Liver (tissue), 3 donors: Measurements from ENCODE around the gene GPS2.

Source experiments
- EGR1 ChIP-seq, 2 donors: IDR thresholded peaks; 2 replicates each; pipeline ENCODE4 v1.6.1; 2016 to 2018; ENCODE audit warnings: antibody characterized with exemption in 2 of 2, low read depth in 2 of 2
- GABPA ChIP-seq, 2 donors: IDR thresholded peaks in 1 of 2; conservative IDR thresholded peaks in 1 of 2; 2 replicates each; pipeline ENCODE4 v1.6.1; 2016; ENCODE audit warnings: antibody characterized with exemption in 2 of 2, mild to moderate bottlenecking in 1 of 2, moderate library complexity in 1 of 2
- JUND ChIP-seq, 2 donors: IDR thresholded peaks; 2 replicates each; pipeline ENCODE4 v1.6.1; 2016; ENCODE audit warnings: antibody characterized with exemption in 2 of 2
- NR2F2 ChIP-seq: IDR thresholded peaks from 2 replicates; pipeline ENCODE4 v1.6.1; 2016; ENCODE audit warnings: antibody characterized with exemption
- RAD21 ChIP-seq, 2 donors: IDR thresholded peaks; 2 replicates each; pipeline ENCODE4 v1.6.1; 2016; ENCODE audit warnings: antibody characterized with exemption in 2 of 2, mild to moderate bottlenecking in 2 of 2
- RXRA ChIP-seq, 2 donors: IDR thresholded peaks; 2 replicates each; pipeline ENCODE4 v1.6.1; 2017 to 2018; ENCODE audit warnings: antibody characterized with exemption in 2 of 2, mild to moderate bottlenecking in 1 of 2
- TF ChIP-seq, protein P1 (sequence below): fragments of 150-350 bp; IDR thresholded peaks from 2 replicates; pipeline ENCODE4 v1.5.1; 2017; ENCODE audit warnings: improper control_type of control experiment, low read depth, low read length; ENCODE audit not compliant: missing input control
- TF ChIP-seq, protein P2 (sequence below): IDR thresholded peaks from 2 replicates; pipeline ENCODE4 v1.6.1; 2016; ENCODE audit warnings: antibody characterized with exemption
- TF ChIP-seq, protein P3 (sequence below): IDR thresholded peaks from 2 replicates; pipeline ENCODE4 v1.6.1; 2016; ENCODE audit warnings: antibody characterized with exemption
- donor health status: healthy.
- donor health status: healthy.

DNA sequence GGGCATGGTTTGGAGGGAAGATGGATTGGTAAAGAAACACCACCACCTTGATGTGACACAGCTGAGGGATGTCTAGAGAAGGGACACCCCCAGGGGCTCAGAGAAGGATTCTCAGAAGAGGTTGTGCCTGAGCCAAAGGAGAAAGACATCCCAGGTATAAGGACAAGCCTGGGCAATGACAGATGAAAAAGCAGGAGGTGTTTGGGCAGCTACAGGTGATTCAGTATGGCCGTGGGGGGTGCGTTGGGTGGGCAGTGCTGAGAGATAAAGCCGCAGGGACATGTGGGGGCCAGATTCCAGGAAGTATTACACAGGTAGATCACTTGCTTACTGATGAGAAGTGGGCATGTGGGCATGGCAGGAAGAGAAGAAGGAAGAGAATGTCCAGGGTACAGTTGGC, 46.7 kb upstream of the GPS2 start:
- TF ChIP-seq, protein P1, sequence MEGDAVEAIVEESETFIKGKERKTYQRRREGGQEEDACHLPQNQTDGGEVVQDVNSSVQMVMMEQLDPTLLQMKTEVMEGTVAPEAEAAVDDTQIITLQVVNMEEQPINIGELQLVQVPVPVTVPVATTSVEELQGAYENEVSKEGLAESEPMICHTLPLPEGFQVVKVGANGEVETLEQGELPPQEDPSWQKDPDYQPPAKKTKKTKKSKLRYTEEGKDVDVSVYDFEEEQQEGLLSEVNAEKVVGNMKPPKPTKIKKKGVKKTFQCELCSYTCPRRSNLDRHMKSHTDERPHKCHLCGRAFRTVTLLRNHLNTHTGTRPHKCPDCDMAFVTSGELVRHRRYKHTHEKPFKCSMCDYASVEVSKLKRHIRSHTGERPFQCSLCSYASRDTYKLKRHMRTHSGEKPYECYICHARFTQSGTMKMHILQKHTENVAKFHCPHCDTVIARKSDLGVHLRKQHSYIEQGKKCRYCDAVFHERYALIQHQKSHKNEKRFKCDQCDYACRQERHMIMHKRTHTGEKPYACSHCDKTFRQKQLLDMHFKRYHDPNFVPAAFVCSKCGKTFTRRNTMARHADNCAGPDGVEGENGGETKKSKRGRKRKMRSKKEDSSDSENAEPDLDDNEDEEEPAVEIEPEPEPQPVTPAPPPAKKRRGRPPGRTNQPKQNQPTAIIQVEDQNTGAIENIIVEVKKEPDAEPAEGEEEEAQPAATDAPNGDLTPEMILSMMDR: no peak
- TF ChIP-seq RXRA (IDR thresholded peaks at IDR 0.05) (no peak), EGR1 (IDR thresholded peaks at IDR 0.05; ENCODE audit: low read depth in 2 of 2) (no peak), JUND (IDR thresholded peaks at IDR 0.05) (no peak), NR2F2 (no peak), GABPA (IDR thresholded peaks at IDR 0.05 in 1 of 2, conservative IDR thresholded peaks at IDR 0.05 in 1 of 2) (no peak), RAD21 (IDR thresholded peaks at IDR 0.05) (no peak)
- TF ChIP-seq, protein P2, sequence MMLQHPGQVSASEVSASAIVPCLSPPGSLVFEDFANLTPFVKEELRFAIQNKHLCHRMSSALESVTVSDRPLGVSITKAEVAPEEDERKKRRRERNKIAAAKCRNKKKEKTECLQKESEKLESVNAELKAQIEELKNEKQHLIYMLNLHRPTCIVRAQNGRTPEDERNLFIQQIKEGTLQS: no peak
- TF ChIP-seq, protein P3, sequence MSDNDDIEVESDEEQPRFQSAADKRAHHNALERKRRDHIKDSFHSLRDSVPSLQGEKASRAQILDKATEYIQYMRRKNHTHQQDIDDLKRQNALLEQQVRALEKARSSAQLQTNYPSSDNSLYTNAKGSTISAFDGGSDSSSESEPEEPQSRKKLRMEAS: no peak
